Mesenchymal stem cell (in vitro differentiated cells and primary cell): Measurements from ENCODE around the gene MEN1.
A peak's percentile ranks its signal among the peaks of the same experiment; 100 is the strongest.

Source experiments
- DNase-seq: peaks from one replicate; pipeline ENCODE4 v3.0.0-alpha.2; 2013
- H2AFZ ChIP-seq: one replicate; pipeline ENCODE4 v1.6.1; 2013; ENCODE audit warnings: low read depth, mild to moderate bottlenecking, control low read depth, inconsistent platforms, low read length, moderate library complexity
- H2AK5ac ChIP-seq: 2 replicates; pipeline ENCODE4 v1.6.1; 2013; ENCODE audit warnings: low read length, moderate library complexity, mild to moderate bottlenecking, inconsistent platforms; ENCODE audit not compliant: severe bottlenecking
- H2BK120ac ChIP-seq: one replicate; pipeline ENCODE4 v1.6.1; 2013; ENCODE audit warnings: low read depth, mild to moderate bottlenecking, inconsistent platforms, low read length, moderate library complexity
- H2BK12ac ChIP-seq, 2 experiments: one replicate each; pipeline ENCODE4 v1.6.1; 2013; ENCODE audit warnings: inconsistent platforms in 2 of 2, low read length in 2 of 2, mild to moderate bottlenecking in 2 of 2, moderate library complexity in 2 of 2, control low read depth in 1 of 2
- H2BK15ac ChIP-seq: one replicate; pipeline ENCODE4 v1.6.1; 2013; ENCODE audit warnings: mild to moderate bottlenecking, low read depth, inconsistent platforms; ENCODE audit not compliant: poor library complexity, severe bottlenecking
- H2BK5ac ChIP-seq: 2 replicates; pipeline ENCODE4 v1.6.1; 2013; ENCODE audit warnings: low read depth, mild to moderate bottlenecking, low read length, control low read depth, inconsistent platforms; ENCODE audit not compliant: poor library complexity, severe bottlenecking
- H3K14ac ChIP-seq, 2 experiments: one replicate each; pipeline ENCODE4 v1.6.1; 2013; ENCODE audit warnings: inconsistent platforms in 2 of 2, low read length in 2 of 2, control low read depth in 1 of 2, mild to moderate bottlenecking in 1 of 2, moderate library complexity in 1 of 2
- H3K18ac ChIP-seq, 2 experiments: one replicate each; pipeline ENCODE4 v1.6.1; 2013; ENCODE audit warnings: inconsistent platforms in 2 of 2, low read length in 2 of 2, control low read depth in 1 of 2, low read depth in 1 of 2, mild to moderate bottlenecking in 1 of 2
- H3K23ac ChIP-seq, 2 experiments: one replicate each; pipeline ENCODE4 v1.6.1; 2013; ENCODE audit warnings: inconsistent platforms in 2 of 2, low read length in 2 of 2, mild to moderate bottlenecking in 2 of 2, moderate library complexity in 2 of 2, control low read depth in 1 of 2
- H3K27ac ChIP-seq: 2 replicates; pipeline ENCODE4 v1.5.1; 2013; ENCODE audit warnings: mild to moderate bottlenecking, moderate library complexity, low read length, control low read depth, inconsistent platforms; ENCODE audit not compliant: poor library complexity, severe bottlenecking
- H3K27me3 ChIP-seq, 2 experiments: 2 replicates each; pipeline versions ENCODE4 v1.6.1 to v1.7.0; 2013; ENCODE audit warnings: low read length in 2 of 2, mild to moderate bottlenecking in 2 of 2, moderate library complexity in 2 of 2, control low read depth in 1 of 2, inconsistent platforms in 1 of 2; ENCODE audit not compliant: control insufficient read depth in 1 of 2, insufficient read depth in 1 of 2
- H3K36me3 ChIP-seq, 2 experiments: 2 replicates each; pipeline versions ENCODE4 v1.6.1 to v1.7.0; 2013; ENCODE audit warnings: low read length in 2 of 2, control low read depth in 1 of 2, inconsistent platforms in 1 of 2, low read depth in 1 of 2, mild to moderate bottlenecking in 1 of 2; ENCODE audit not compliant: insufficient read depth in 2 of 2, control insufficient read depth in 1 of 2
- H3K4ac ChIP-seq, 2 experiments: one replicate each; pipeline ENCODE4 v1.6.1; 2013; ENCODE audit warnings: inconsistent platforms in 2 of 2, low read length in 2 of 2, mild to moderate bottlenecking in 2 of 2, moderate library complexity in 2 of 2, control low read depth in 1 of 2, low read depth in 1 of 2
- H3K4me1 ChIP-seq: 2 replicates; pipeline ENCODE4 v1.6.1; 2013; ENCODE audit warnings: low read depth, low read length, control low read depth; ENCODE audit not compliant: control insufficient read depth, insufficient read depth
- H3K4me2 ChIP-seq: 2 replicates; pipeline ENCODE4 v1.6.1; 2013; ENCODE audit warnings: low read length, mild to moderate bottlenecking, inconsistent platforms; ENCODE audit not compliant: poor library complexity, severe bottlenecking
- H3K4me3 ChIP-seq, 2 experiments: 2 replicates each; pipeline versions ENCODE4 v1.5.1 to v1.7.0; 2013; ENCODE audit warnings: low read length in 2 of 2, mild to moderate bottlenecking in 2 of 2, control low read depth in 1 of 2, low read depth in 1 of 2; ENCODE audit not compliant: insufficient read depth in 1 of 2
- H3K79me1 ChIP-seq: replicated peaks from 2 replicates; pipeline ENCODE4 v1.6.1; 2013; ENCODE audit warnings: mild to moderate bottlenecking, control low read depth, low read length, inconsistent platforms; ENCODE audit not compliant: poor library complexity, severe bottlenecking
- H3K9ac ChIP-seq: 2 replicates; pipeline ENCODE4 v1.7.0; 2013; ENCODE audit warnings: mild to moderate bottlenecking, low read length, moderate library complexity
- H3K9me3 ChIP-seq: 2 replicates; pipeline ENCODE4 v1.7.0; 2013; ENCODE audit warnings: mild to moderate bottlenecking, low read length; ENCODE audit not compliant: control insufficient read depth
- H4K8ac ChIP-seq: one replicate; pipeline ENCODE4 v1.6.1; 2013; ENCODE audit warnings: inconsistent platforms, mild to moderate bottlenecking, low read length, moderate library complexity
- H4K91ac ChIP-seq: one replicate; pipeline ENCODE4 v1.6.1; 2013; ENCODE audit warnings: mild to moderate bottlenecking, low read length, inconsistent platforms
- WGBS: methylation state at CpG from one replicate; pipeline ENCODE4 v1.1.7; 2013; ENCODE audit warnings: mixed read lengths; 5-methylcytosine and 5-hydroxymethylcytosine counted together

MEN1 gene

DNA sequence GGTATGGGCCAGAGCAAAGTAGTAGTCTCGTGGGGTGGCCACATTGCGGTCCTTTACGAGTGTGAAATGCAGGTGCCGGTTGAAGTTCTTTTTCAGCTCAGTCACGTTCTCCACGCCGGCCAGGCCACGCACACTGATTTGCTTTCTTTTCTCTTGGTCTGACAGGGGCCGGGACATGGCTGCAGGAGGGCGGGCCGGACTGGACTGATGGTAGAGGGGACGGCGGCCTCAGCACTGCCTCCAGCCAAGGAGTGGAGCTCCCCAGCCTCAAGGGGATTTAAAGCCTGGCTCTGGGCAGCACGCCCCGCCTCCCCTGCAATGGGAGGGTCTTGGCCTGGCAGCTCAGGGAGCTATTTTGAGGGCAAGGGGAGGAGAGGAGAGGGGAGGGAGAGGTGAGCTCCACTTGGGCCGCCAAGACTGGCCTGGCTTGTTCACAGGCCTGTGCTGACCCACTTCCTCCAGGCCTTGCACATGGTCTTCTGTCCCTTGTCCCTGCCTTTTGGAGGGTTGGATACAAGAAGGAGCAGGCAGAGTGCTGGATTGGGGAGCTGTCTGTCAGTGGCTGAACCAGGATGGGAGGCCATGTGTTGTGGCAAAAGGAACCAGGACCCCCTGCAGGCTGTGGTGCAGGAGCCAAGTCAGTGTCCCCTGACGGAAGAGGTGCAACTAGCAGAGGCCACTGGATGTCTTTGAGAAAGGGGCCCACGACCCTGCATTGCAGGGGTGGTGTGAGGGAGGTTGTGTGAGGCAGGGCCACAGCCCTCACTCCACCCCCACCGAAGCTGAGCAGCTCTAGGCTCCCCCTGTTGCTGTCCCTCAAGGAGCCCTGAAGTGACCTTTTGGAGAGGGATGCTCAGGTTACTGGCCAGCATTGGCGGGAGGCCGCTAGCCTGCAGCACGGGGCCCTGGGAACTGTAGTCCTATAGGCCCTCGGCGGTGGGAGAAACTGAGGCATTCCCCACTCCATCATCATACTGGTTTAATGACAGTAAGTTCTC is 50.3 kb downstream of the MEN1 start, which contains the start of gene PYGM:
TSS of gene PYGM (minus strand) at position 253 of the 998 bp plus-strand sequence. CDS start at position 177, 76 bp downstream.
- Histone ChIP-seq H3K4me3 (peak within 1 kb of the TSS in 1 of 2 experiments; percentile 62), H3K79me1 (peaks cover 2% of the 10 kb centered on the region), H2BK15ac (peak within 1 kb of the TSS; percentile 13), H2BK12ac (no peak within 1 kb of the TSS), H3K27ac (no peak within 1 kb of the TSS), H4K8ac (peak within 1 kb of the TSS; percentile 62), H2BK120ac (no peak within 1 kb of the TSS), H4K91ac (peak within 1 kb of the TSS; percentile 19), H3K9me3 (no peaks in the 10 kb centered on the region), H3K4ac (no peak within 1 kb of the TSS), H3K14ac (no peak within 1 kb of the TSS), H2AFZ (no peak within 1 kb of the TSS), H3K23ac (peak within 1 kb of the TSS in 1 of 2 experiments; percentile 86), H2BK5ac (no peak within 1 kb of the TSS), H3K36me3 (peaks cover 30 to 40% of the 10 kb centered on the region in 2 experiments), H3K27me3 (no peaks in the 10 kb centered on the region), H3K4me1 (peaks cover 54% of the 10 kb centered on the region), H2AK5ac (no peak within 1 kb of the TSS), H3K4me2 (no peak within 1 kb of the TSS), H3K9ac (peak within 1 kb of the TSS; percentile 75), H3K18ac (peak within 1 kb of the TSS; percentile 25 to 26)
- WGBS = 40% methylated on average over 21 of the region's 24 CpGs
- peak; percentile 63 for DNase-seq

DNA sequence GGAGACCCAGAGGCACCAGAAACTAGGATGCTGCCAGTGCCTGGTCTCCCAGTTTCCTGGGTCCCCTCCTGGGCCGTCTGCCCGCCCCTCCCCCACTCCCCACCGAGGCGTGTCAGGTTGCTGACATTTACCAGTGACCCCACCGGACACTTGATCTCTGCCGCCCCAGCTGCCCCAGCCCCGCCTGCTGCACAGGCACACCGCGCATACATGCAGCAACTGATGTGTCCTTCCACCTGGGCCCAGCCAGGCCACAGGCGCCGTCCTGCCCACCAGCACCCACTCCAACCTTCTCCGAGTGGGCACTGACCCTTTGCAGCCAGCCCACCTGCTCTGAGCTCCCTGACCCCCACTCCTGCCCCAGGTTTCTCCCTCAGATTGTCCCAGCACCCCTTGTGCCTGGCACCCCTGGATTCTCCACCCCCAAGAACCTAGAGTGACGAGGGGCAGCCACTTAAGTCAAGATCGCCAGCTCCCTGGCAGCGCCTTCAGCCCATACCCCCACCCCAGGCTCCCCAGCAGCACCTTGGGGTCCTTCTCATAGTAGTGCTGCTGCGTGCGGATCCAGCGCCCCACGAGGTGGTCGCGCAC is 51.1 kb downstream of the MEN1 start:
- Histone ChIP-seq H3K4me1 (peaks cover 50% of the 10 kb centered on the region), H3K36me3 (peaks cover 22 to 34% of the 10 kb centered on the region in 2 experiments)

DNA sequence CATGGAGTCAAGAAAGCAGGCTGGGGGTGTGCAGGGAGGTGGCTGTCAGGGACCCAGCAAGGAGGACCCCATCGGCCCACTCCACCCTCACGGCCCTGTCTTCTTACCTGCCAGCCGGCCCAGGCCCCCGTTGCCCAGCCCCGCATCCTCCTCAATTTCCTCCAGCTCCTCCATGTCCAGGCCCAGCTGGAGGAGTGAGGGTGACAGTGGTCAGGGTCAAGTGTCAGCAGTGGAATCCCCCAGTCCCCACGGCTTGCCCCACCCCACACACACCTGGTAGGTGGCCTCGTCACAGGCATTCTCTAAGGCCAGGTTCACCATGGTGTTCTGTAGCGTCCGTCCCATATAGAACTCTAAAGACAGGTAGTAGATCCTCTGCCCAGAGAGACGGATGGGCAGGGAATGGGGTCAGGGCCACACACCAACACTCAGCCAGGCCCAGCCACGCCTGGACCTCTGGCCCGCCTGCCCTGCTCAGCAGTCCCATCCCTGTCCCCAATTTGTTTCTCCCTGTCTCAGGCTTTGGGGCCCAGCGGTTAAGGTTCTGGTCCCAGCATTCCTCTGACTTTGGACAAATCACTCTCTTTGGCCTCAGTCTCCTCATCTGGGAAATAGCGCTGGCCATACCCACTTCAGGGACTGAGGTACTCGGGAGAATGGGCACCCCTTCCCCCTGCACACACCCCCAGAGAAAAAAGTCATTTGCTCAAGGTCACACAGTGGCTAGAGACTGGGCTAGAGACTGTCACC is 51.8 kb downstream of the MEN1 start:
- H3K18ac ChIP-seq = no peak overlapping the region
- no peak overlapping the region for H3K4me2 ChIP-seq
- H3K9ac ChIP-seq = no peak overlapping the region
- no peak overlapping the region for H3K4ac ChIP-seq
- peaks cover 2% of the 10 kb centered on the region for H3K79me1 ChIP-seq
- 94% methylated on average over 11 of the region's 15 CpGs for WGBS
- peaks cover 45% of the 10 kb centered on the region for H3K4me1 ChIP-seq
- H4K8ac ChIP-seq = no peak overlapping the region
- H3K14ac ChIP-seq = no peak overlapping the region
- H2BK120ac ChIP-seq = no peak overlapping the region
- no peak overlapping the region for H2AFZ ChIP-seq
- H2BK12ac ChIP-seq = no peak overlapping the region
- H2BK15ac ChIP-seq = no peak overlapping the region
- no peak overlapping the region for H3K27ac ChIP-seq
- no peaks in the 10 kb centered on the region for H3K27me3 ChIP-seq
- no peak overlapping the region for H2AK5ac ChIP-seq
- H3K4me3 ChIP-seq = no peak overlapping the region
- DNase-seq = no peak
- H3K23ac ChIP-seq = no peak overlapping the region
- H2BK5ac ChIP-seq = no peak overlapping the region
- H3K36me3 ChIP-seq = peaks cover 15 to 27% of the 10 kb centered on the region in 2 experiments
- H3K9me3 ChIP-seq = no peaks in the 10 kb centered on the region
- no peak overlapping the region for H4K91ac ChIP-seq

More for the DNA sequence above, 51.1 kb downstream of the MEN1 start:
- no peak overlapping the region for H2BK120ac ChIP-seq
- H2BK12ac ChIP-seq = no peak overlapping the region
- H4K8ac ChIP-seq = peak overlapping the region; percentile 62
- H2BK5ac ChIP-seq = no peak overlapping the region
- no peaks in the 10 kb centered on the region for H3K9me3 ChIP-seq
- H3K4me3 ChIP-seq = peak overlapping the region in 1 of 2 experiments; percentile 62
- WGBS = 68% methylated on average over 21 of the region's 21 CpGs
- no peak overlapping the region for H3K4ac ChIP-seq
- no peak overlapping the region for H3K27ac ChIP-seq
- no peak overlapping the region for H3K4me2 ChIP-seq
- H3K14ac ChIP-seq = no peak overlapping the region
- H3K79me1 ChIP-seq = peaks cover 2% of the 10 kb centered on the region
- no peak overlapping the region for H2BK15ac ChIP-seq
- H4K91ac ChIP-seq = peak overlapping the region; percentile 19
- no peak overlapping the region for H2AK5ac ChIP-seq
- H2AFZ ChIP-seq = no peak overlapping the region
- peak overlapping the region; percentile 75 for H3K9ac ChIP-seq
- H3K27me3 ChIP-seq = no peaks in the 10 kb centered on the region
- peak overlapping the region in 1 of 2 experiments; percentile 25 for H3K18ac ChIP-seq
- no peak for DNase-seq
- no peak overlapping the region for H3K23ac ChIP-seq
